Measurements from ENCODE around the gene GLRX. TPM values are rescaled to one million over a fixed set of nuclear protein-coding genes. Genes with fewer than 3 reads are reported as not detected.
A peak's percentile ranks its signal among the peaks of the same experiment; 100 is the strongest.

GLRX gene
- total RNA-seq, 1 experiment from 2014 or later, result 38.7 TPM

- no peak for DNase-seq (ENCODE audit: low read depth)
These were observed 41.9 kb downstream of the GLRX start for GRCh38 chr5:95780597-95780996.

DNA sequence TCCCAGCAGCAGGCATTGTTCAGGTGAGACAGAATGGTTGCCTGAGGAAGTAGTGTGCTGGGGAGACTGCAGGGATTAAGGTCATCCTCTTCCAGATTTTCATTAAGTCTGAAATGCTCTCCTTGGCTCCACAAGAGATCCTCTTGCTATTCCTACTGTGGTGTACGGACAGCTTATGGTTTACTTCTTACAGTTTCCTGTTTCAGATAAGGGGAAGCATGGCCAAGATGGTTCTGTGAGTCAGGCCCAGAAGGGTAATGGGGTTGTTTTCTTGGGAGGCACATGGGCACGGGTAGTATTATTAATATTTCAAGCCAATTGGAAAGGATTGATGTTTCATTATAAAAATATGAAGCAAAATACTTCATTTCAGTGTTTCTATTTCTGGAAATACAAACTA lies 42.9 kb downstream of the GLRX start:
- DNase-seq (ENCODE audit: low read depth), result no peak

DNA sequence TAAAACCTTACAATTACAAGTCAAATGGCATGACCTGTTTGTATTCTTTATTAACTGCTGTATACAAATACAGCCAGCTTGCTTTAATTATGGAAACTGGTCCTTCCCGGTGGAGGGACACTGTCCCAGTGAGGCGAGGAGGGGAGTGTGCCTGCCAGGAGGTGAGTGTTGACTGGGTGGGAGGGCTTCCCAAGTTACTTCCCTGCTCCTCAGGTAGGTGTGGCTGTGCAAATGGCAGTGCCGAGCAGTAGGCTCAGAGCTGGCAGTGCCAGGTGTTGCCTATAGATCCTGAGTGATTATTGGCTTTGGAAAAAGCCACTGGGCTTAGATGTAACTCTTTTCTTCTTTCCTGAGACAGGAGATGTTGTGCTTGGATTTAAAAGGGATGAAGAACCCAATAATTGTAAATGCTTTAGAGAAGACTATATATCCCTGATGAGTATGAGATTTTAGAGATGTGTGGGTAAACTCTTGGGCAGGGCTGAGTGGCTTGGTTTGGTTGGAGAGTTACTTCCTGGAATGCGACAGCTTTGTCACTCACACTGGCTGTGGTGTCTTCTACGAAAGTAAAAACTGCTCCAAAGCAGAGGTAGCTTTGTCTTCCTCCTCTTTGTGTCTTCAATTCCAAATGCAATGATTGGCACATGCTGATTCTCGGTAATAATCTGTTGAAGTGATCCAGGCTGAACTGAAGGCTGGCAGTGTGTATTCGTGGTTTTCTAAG lies 43.7 kb downstream of the GLRX start:
- DNase-seq (ENCODE audit: low read depth), result no peak

GRCh38 chr5:95777441-95777840 lies 45.1 kb downstream of the GLRX start:
- DNase-seq (ENCODE audit: low read depth), result no peak

DNA sequence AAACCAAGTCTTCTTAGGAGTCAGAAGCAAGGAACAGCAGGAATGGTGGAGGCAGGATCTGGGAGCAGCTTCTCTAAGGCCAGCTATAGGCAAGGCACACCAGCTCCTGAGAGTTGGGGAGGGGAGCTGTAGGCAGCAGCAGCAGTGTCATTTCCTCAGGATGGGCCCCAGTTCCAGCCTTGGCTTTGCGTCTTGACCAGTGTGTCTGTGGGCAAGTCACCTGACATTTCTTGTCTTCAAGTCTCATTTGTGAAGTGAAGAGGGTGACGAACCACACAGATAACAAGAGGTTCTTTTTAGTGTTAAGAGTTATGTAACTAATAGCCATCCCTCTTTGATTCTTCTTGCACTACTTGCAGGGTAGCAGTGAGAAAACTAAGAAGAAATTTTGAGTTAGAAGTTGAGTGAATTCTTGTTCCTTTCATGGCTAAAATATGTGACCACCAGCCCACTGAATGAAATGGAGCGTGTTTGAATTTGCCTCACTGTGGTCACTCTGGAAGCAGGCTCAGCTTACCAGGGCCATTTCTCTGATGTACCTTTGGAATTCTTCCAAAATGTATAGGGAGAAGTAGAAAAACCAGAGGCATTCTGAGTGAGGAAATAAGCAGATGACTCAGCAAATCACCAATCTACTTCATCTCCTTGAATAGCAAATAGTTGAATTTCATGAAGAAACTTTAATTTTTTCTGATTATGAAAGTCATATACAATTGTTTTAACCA lies 49.0 kb downstream of the GLRX start:
- peak; percentile 68 for DNase-seq (ENCODE audit: low read depth)

- DNase-seq (ENCODE audit: low read depth), result no peak
These were observed 50.6 kb downstream of the GLRX start for GRCh38 chr5:95771892-95772291.

DNA sequence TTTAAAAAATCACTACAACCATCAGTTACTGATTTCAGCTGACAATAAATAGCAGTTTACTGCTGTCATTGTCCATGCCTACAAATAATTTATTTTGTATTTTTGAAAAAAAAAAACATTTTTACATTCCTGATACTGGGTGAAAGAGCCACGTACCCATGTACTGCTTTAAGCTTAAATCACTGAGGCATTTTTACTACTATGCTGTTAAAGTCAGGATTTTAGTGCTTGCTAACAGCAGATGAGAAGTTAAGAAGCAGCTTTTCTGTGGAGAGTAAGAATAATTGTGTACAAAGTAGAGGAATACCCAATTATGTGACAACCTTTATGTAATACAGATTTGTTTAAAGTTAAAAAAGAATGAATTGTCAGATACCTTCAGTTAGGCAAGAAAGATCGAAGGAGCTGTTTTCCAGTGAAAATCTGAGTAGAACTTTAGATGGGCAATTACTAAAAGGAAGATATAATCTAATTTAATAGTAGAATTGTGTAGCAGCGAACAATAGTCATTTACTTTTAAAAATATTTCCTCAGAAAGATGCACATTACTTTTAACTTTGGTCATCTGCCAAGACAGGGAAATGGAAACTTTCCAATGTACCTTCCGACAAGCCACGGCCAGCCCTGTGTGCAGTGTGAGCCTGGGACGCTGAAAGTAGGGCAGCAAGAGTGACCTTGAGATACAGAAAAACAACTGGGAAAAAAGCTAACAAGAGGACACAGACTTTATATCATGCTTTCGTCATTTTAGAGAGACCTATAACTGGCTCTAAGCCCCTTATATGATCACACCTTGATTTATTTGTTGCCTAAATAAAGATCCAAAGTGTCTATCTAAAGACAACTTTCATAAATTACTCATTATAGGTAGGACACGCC lies 51.5 kb downstream of the GLRX start:
- DNase-seq (ENCODE audit: low read depth), result peak; percentile 11

DNA sequence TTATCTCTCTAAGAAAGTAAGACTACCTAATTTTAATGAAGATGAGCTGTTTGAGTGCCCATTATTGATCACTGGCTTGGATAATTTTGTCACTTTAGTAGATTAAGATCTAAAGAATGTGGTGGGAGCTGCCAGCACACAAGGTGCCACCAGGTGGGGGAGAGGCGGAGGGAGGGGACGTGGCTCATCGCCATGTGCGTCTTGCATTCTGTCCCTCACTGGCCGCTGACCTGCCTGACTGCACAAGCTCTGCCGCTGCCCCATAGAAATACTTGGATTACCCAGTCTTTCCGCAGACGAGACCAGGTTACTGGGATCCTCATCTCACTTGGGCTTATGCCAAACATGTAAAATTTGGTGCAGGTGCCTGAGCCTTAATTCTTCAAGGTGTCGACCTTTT lies 53.8 kb downstream of the GLRX start:
- DNase-seq (ENCODE audit: low read depth), result no peak

- peak; percentile 26 for DNase-seq (ENCODE audit: low read depth)
These were observed 58.6 kb downstream of the GLRX start for GRCh38 chr5:95763941-95764340.

Other genes starting within 250 kb of the GLRX start
- gene GPR150, start 202.6 kb downstream of the GLRX start, total RNA-seq (2014; rRNA removed; shearing (Covaris generic)), result 0.34 and 2.4 TPM in 2 replicates
- gene RFESD, start 175.9 kb downstream of the GLRX start, total RNA-seq (2014; rRNA removed; shearing (Covaris generic)), result 1.6 and 1.7 TPM in 2 replicates
- 0.54 and 1.3 TPM in 2 replicates for gene SPATA9, start 139.7 kb downstream of the GLRX start, total RNA-seq (2014; rRNA removed; shearing (Covaris generic))
- 192 and 286 TPM in 2 replicates for gene RHOBTB3, start 91.4 kb downstream of the GLRX start, total RNA-seq (2014; rRNA removed; shearing (Covaris generic))
- 220 and 238 TPM in 2 replicates for gene ELL2, start 139.1 kb upstream of the GLRX start, total RNA-seq (2014; rRNA removed; shearing (Covaris generic))

All from M059J (cell line).